HepG2 (cell line): Measurements from ENCODE around the gene OR10H1. TPM values are rescaled to one million over a fixed set of nuclear protein-coding genes. Genes with fewer than 3 reads are reported as not detected.

ENCODE experiments used
- ATAC-seq: fragments of 200-7000 bp; cut with Tn5 transposase; 3 replicates; pipeline ENCODE4 v1.9.1; 2020; ENCODE audit warnings: mild to moderate bottlenecking, moderate library complexity
- BruUV-seq: library from RNA; stranded (reverse); fragments of 400-500 nt; replicated peaks from 2 replicates; lab custom pipeline; 2021; lab: Mats Ljungman, UMichigan
- CTCF ChIA-PET: fragments of 300-600 bp; formaldehyde crosslinking; extraction: SDS; loops from one replicate; lab custom pipeline; 2021; ENCODE audit warnings: low total read pairs, inconsistent platforms, low intra/inter-chr PET ratio; lab: Yijun Ruan, JAX
- POLR2A ChIA-PET: fragments of 350-600 bp; sonication (Branson Sonifier 250); formaldehyde crosslinking; loops from one replicate; lab custom pipeline; 2020; ENCODE audit warnings: antibody characterized with exemption, inconsistent platforms; lab: Yijun Ruan, JAX
- DNase-seq: peaks from one replicate; pipeline ENCODE4 v3.0.0-alpha.2; 2015; ENCODE audit warnings: low spot score
- FAIRE-seq: peaks from 3 replicates; lab custom pipeline; 2011; peaks lifted over from hg19 to GRCh38; lab: Jason Lieb, UNC
- H2AFZ ChIP-seq: one replicate; pipeline ENCODE4 v1.6.1; 2011; ENCODE audit warnings: low read length, inconsistent platforms
- H3K27ac ChIP-seq: fragments of 300-600 bp; 3 replicates; pipeline ENCODE4 v1.8.0; 2011; ENCODE audit warnings: mixed run types, mild to moderate bottlenecking, mixed read lengths, low read length, inconsistent platforms; ENCODE audit not compliant: insufficient read depth; ENCODE audit errors: extremely low read length
- H3K27me3 ChIP-seq, 2 experiments: fragments of 200-600 bp in 1 of 2; 2 replicates in 1 of 2; 3 replicates in 1 of 2; pipeline versions ENCODE4 v1.6.0 to v1.8.0; 2011; ENCODE audit warnings: low read length in 2 of 2, mild to moderate bottlenecking in 2 of 2, moderate library complexity in 2 of 2, inconsistent platforms in 1 of 2; ENCODE audit not compliant: insufficient read depth in 2 of 2, control insufficient read depth in 1 of 2
- H3K36me3 ChIP-seq, 2 experiments: fragments of 200-600 bp in 1 of 2; replicated peaks in 1 of 2; 2 replicates in 1 of 2; 3 replicates in 1 of 2; pipeline versions ENCODE4 v1.5.1 to v1.8.0; 2011; ENCODE audit warnings: low read length in 2 of 2, inconsistent platforms in 1 of 2; ENCODE audit not compliant: insufficient read depth in 2 of 2, control insufficient read depth in 1 of 2
- H3K4me1 ChIP-seq: 2 replicates; pipeline ENCODE4 v1.5.1; 2012; ENCODE audit warnings: low read length, inconsistent platforms; ENCODE audit not compliant: insufficient read depth
- H3K4me2 ChIP-seq: 2 replicates; pipeline ENCODE4 v1.6.0; 2011; ENCODE audit warnings: low read depth, low read length, inconsistent platforms
- H3K4me3 ChIP-seq, 3 experiments: fragments of 200-600 bp in 1 of 3; sonication (generic), shearing (Covaris generic) in 1 of 3; replicated peaks in 1 of 3; 2 replicates each; pipeline ENCODE4 v1.5.1; 2011 to 2016; ENCODE audit warnings: low read length in 3 of 3, inconsistent platforms in 2 of 3, low read depth in 2 of 3, mild to moderate bottlenecking in 2 of 3, control low read depth in 1 of 3, mixed read lengths in 1 of 3; ENCODE audit not compliant: insufficient read depth in 1 of 3
- H3K79me2 ChIP-seq: one replicate; pipeline ENCODE4 v1.6.1; 2011; ENCODE audit warnings: low read length, inconsistent platforms; ENCODE audit not compliant: insufficient read depth
- H3K9ac ChIP-seq: 2 replicates; pipeline ENCODE4 v1.6.0; 2011; ENCODE audit warnings: mild to moderate bottlenecking, low read depth, low read length, inconsistent platforms; ENCODE audit not compliant: insufficient read depth
- H3K9me3 ChIP-seq: 2 replicates; pipeline ENCODE4 v1.5.1; 2012; ENCODE audit warnings: mild to moderate bottlenecking, low read length
- H4K20me1 ChIP-seq: 2 replicates; pipeline ENCODE4 v1.6.0; 2011; ENCODE audit warnings: inconsistent platforms, mild to moderate bottlenecking, low read length, moderate library complexity; ENCODE audit not compliant: insufficient read depth
- NFKB2 ChIP-seq: sonication (generic); formaldehyde crosslinking; IDR thresholded peaks from 2 replicates; pipeline ENCODE4 v1.4.0; 2020; ENCODE audit warnings: missing genetic modification reagents, borderline replicate concordance
- ZNF607 ChIP-seq: sonication (generic); formaldehyde crosslinking; IDR thresholded peaks from 2 replicates; pipeline ENCODE4 v1.5.1; 2020; ENCODE audit warnings: missing genetic modification reagents, mild to moderate bottlenecking, borderline replicate concordance
- ZNF7 ChIP-seq: IDR thresholded peaks from 2 replicates; pipeline ENCODE4 v1.6.1; 2016; ENCODE audit warnings: missing biosample characterization, missing genetic modification reagents
- ZNF883 ChIP-seq: sonication (generic); formaldehyde crosslinking; IDR thresholded peaks from 2 replicates; pipeline ENCODE4 v1.5.1; 2020; ENCODE audit warnings: mild to moderate bottlenecking, missing genetic modification reagents; ENCODE audit errors: not compliant biosample characterization
- WGBS: methylation state at CpG from one replicate; pipeline ENCODE4 v1.1.6; 2017; ENCODE audit warnings: low lambda C conversion rate; 5-methylcytosine and 5-hydroxymethylcytosine counted together
- in situ Hi-C: cut with HindIII; loops from 2 replicates; pipeline ENCODE4 v1.10.0; 2017; ENCODE audit warnings: low pct_unique_long_range_greater_than_20kb; ENCODE audit not compliant: extremely low pct_ligation_motif_present
- intact Hi-C: fragments of 100-400 bp; cut with micrococcal nuclease; formaldehyde crosslinking; loops from one replicate; pipeline ENCODE4 v1.10.0; 2022; ENCODE audit not compliant: unreplicated experiment
- polyA plus RNA-seq, 8 experiments: library from polyadenylated mRNA; depleted of rRNA in 3 of 8; stranded (reverse) in 7 of 8; unstranded in 1 of 8; fragments of >200 nt; fragmentation: Illumina TruSeq in 4 of 8; extraction: Trizol in 4 of 8; gene quantifications; 2 replicates each; pipeline versions ENCODE4 v1.2.1 to v1.2.3, GENCODE V29; 2011 to 2016; ENCODE audit warnings: low read depth in 4 of 8, missing spikeins in 1 of 8, mixed read lengths in 1 of 8; ENCODE audit not compliant: insufficient read depth in 1 of 8
- total RNA-seq, 5 experiments: library from RNA; depleted of rRNA; stranded (reverse); fragments of >200 nt; fragmentation: Illumina TruSeq; extraction: Trizol; gene quantifications; 2 replicates each; pipeline ENCODE4 v1.2.3, GENCODE V29; 2016; ENCODE audit warnings: low read depth in 1 of 5
- TF ChIP-seq, protein P1 (sequence below): sonication (generic); formaldehyde crosslinking; IDR thresholded peaks from 2 replicates; pipeline ENCODE4 v1.5.0; 2020; ENCODE audit warnings: missing genetic modification reagents
- TF ChIP-seq, protein P2 (sequence below): IDR thresholded peaks from 2 replicates; pipeline ENCODE4 v1.6.1; 2016

OR10H1 gene
- total and polyA plus RNA-seq, 2 of the 13 experiments (the other 11 are each of a cell fraction or from before 2014, with no cell fraction given) = not detected

DNA sequence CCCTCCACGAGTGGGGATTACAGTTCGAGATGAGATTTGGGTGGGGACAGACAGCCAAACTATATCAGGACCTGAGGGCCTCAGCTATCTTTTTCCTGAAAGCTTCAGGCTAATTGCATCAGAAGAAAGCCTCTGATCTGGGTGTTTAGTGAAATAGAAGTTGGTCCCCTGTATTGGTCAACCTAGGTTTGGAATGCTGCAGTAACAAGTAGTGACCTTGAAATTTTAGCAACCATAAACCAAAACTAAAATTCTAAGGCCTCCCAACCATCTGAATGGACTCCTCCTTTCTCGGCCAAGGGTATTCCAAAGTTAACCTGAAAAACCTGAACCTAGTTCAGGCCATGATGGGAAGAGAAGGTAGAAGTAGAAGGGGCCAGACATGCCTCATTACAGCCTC, 34.9 kb upstream of the OR10H1 start:
- H3K4me2 ChIP-seq = no peak overlapping the region
- FAIRE-seq (no peak), DNase-seq (no peak), ATAC-seq (no peak)
- H3K9me3 ChIP-seq = no peaks in the 10 kb centered on the region
- ChIA-PET CTCF (no interaction called here), POLR2A (no interaction called here)
- no peaks in the 10 kb centered on the region for H3K79me2 ChIP-seq
- H3K27ac ChIP-seq = no peak overlapping the region
- H2AFZ ChIP-seq = no peak overlapping the region
- WGBS = 3% methylated on average over 3 of the region's 3 CpGs
- BruUV-seq = no TSS peak
- H4K20me1 ChIP-seq = no peaks in the 10 kb centered on the region
- TF ChIP-seq ZNF883 (CRISPR knock-in tag) = no peak
- no peak for TF ChIP-seq NFKB2 (CRISPR knock-in tag)
- no peak for TF ChIP-seq ZNF7
- no peak overlapping the region for H3K9ac ChIP-seq
- in situ Hi-C loops (no loop called here), intact Hi-C loops (no loop called here)
- no peaks in the 10 kb centered on the region for H3K4me1 ChIP-seq
- no peak overlapping the region for H3K4me3 ChIP-seq
- H3K36me3 ChIP-seq = no peaks in the 10 kb centered on the region
- peaks cover 0 to 5% of the 10 kb centered on the region in 2 experiments; a peak in 2 of 5 replicates for H3K27me3 ChIP-seq

DNA sequence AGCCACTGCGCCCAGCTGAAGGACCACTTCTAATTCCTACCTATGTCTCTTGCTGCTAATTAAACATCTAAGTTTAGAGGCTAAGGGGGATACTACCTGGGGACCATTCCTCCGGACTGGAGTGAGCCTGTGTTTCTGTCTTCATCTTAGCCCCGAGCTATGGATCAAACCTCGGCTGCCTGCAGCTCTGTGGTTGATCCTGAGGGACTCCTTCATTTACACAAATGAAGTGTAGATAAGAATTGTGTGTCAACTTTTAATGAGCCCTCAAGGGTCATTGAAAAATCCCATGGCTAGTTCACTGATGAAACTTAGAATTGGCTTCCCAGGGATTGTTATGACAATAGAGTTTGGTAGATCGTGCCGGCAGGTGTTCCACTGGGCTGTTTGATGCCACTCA, 31.5 kb upstream of the OR10H1 start:
- no peak overlapping the region for H3K4me2 ChIP-seq
- POLR2A ChIA-PET = no interaction called here
- intact Hi-C loops (no loop called here), in situ Hi-C loops (no loop called here)
- H4K20me1 ChIP-seq = no peaks in the 10 kb centered on the region
- WGBS = 37% methylated on average over 3 of the region's 6 CpGs
- peaks cover 0 to 5% of the 10 kb centered on the region in 2 experiments; a peak in 3 of 5 replicates for H3K27me3 ChIP-seq
- H3K4me3 ChIP-seq = no peak overlapping the region
- H2AFZ ChIP-seq = no peak overlapping the region
- no peaks in the 10 kb centered on the region for H3K36me3 ChIP-seq
- H3K9ac ChIP-seq = no peak overlapping the region
- CTCF ChIA-PET = no interaction called here
- H3K4me1 ChIP-seq = no peaks in the 10 kb centered on the region
- TF ChIP-seq ZNF607 = no peak
- TF ChIP-seq, protein P1, sequence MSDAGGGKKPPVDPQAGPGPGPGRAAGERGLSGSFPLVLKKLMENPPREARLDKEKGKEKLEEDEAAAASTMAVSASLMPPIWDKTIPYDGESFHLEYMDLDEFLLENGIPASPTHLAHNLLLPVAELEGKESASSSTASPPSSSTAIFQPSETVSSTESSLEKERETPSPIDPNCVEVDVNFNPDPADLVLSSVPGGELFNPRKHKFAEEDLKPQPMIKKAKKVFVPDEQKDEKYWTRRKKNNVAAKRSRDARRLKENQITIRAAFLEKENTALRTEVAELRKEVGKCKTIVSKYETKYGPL (CRISPR knock-in tag) = no peak
- TF ChIP-seq, protein P2, sequence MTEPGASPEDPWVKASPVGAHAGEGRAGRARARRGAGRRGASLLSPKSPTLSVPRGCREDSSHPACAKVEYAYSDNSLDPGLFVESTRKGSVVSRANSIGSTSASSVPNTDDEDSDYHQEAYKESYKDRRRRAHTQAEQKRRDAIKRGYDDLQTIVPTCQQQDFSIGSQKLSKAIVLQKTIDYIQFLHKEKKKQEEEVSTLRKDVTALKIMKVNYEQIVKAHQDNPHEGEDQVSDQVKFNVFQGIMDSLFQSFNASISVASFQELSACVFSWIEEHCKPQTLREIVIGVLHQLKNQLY (CRISPR knock-in tag) = no peak
- DNase-seq (no peak), ATAC-seq (no peak), FAIRE-seq (no peak)
- no TSS peak for BruUV-seq
- no peaks in the 10 kb centered on the region for H3K79me2 ChIP-seq
- no peak overlapping the region for H3K27ac ChIP-seq
- no peaks in the 10 kb centered on the region for H3K9me3 ChIP-seq
